Sigmoid colon (tissue), 4 donors: Measurements from ENCODE around the gene OR6A2.

ENCODE experiments used
- POLR2AphosphoS5 ChIP-seq, 4 donors: sonication (generic); formaldehyde crosslinking; IDR thresholded peaks; one replicate each; pipeline ENCODE4 v1.6.1; 2017; ENCODE audit warnings: antibody characterized with exemption in 4 of 4
- TF ChIP-seq, protein P1 (sequence below), 4 experiments: fragments of 450-650 bp in 3 of 4; fragments of 200-600 bp in 1 of 4; IDR thresholded peaks; one replicate each; pipeline ENCODE4 v1.5.1; 2016 to 2019; ENCODE audit warnings: antibody characterized with exemption in 4 of 4, mild to moderate bottlenecking in 3 of 4, moderate library complexity in 2 of 4

DNA sequence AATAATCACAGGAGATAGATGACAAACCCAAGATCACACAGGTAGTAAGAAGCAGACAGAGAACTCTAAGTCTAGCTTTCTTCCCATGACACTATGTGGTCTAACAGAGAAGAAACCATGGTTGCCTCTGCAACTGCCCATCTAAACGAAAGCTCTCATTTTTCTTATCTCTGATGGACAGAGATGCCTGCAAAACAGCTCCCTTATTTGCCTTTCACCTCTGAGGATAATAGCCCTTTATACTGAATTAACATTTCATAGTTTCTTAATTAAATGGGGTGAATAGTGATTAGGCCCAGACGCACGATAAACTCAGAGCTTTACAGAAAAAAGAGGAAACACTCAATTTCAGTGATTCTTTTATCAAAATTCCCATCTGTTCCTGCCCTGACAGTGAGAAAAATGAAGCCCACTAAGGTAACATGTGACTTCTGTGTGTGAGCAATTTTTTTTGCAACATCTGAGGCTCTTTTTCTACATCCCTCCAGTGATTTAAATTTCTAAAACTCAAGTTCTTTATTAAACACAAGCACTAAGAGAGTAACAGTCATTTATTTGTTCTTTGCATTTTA is 52.3 kb downstream of the OR6A2 start:
- TF ChIP-seq, protein P1, sequence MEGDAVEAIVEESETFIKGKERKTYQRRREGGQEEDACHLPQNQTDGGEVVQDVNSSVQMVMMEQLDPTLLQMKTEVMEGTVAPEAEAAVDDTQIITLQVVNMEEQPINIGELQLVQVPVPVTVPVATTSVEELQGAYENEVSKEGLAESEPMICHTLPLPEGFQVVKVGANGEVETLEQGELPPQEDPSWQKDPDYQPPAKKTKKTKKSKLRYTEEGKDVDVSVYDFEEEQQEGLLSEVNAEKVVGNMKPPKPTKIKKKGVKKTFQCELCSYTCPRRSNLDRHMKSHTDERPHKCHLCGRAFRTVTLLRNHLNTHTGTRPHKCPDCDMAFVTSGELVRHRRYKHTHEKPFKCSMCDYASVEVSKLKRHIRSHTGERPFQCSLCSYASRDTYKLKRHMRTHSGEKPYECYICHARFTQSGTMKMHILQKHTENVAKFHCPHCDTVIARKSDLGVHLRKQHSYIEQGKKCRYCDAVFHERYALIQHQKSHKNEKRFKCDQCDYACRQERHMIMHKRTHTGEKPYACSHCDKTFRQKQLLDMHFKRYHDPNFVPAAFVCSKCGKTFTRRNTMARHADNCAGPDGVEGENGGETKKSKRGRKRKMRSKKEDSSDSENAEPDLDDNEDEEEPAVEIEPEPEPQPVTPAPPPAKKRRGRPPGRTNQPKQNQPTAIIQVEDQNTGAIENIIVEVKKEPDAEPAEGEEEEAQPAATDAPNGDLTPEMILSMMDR (IDR thresholded peaks at IDR 0.05), result no peak
- no peak for TF ChIP-seq POLR2AphosphoS5 (IDR thresholded peaks at IDR 0.05)
